Epithelial cell of proximal tubule (primary cell): ENCODE results near the gene BACE2. TPM values are rescaled to one million over a fixed set of nuclear protein-coding genes. Genes with fewer than 3 reads are reported as not detected.
A peak's percentile ranks its signal among the peaks of the same experiment; 100 is the strongest.
"Not testable (repeated sequence)": the region's sequence is repeated elsewhere in the genome, so short reads cannot be mapped to it uniquely, and the experiment has no call there.

Experiments used
- DNase-seq: peaks from one replicate; pipeline ENCODE4 v3.0.0-alpha.2; 2011; ENCODE audit warnings: low read depth
- H3K4me3 ChIP-seq: 2 replicates; pipeline ENCODE4 v1.5.1; 2011; ENCODE audit warnings: low read depth, mild to moderate bottlenecking, low read length
- total RNA-seq: library from RNA; depleted of rRNA; stranded (reverse); fragments of >200 nt; gene quantifications from 2 replicates; pipeline ENCODE4 v1.2.3, GENCODE V29; 2015
- TF ChIP-seq, protein P1 (sequence below): conservative IDR thresholded peaks from 2 replicates; pipeline ENCODE4 v1.5.1; 2012; ENCODE audit warnings: low read depth, mild to moderate bottlenecking, low read length

BACE2 gene
- total RNA-seq, 1 donor from 2014 or later, result 60.9 TPM

DNA sequence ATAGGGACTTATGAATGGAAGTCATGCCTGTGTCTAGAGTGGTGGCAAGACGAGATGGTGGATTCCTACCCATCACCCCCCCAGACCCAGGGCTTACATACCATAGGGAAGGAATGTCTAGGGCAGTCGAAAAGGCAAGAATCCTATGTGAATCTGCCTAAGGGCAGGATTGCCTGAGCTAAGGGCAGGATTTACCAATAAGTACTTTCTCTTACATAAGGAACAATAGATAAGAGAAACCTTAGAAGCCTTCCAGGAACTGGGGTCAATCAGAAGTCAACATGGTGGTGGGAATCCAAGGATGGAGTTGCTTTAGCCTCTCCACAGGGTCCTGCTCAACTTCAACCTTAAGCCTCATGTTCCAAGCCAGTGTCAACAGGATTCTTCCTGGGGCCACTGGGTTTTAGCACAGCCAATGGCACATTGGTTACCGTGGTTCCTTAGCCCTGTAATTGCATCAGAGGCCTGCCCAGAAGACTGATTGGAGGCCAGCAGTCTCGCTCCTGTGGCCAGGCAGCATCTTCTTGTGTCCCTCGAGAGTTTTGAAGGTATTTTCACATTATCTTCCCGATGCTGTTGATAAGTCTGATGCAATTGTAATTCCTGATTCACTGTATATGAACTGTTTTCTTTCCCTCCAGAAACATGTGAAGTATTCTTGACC, 20.7 kb downstream of the BACE2 start:
- TF ChIP-seq, protein P1, sequence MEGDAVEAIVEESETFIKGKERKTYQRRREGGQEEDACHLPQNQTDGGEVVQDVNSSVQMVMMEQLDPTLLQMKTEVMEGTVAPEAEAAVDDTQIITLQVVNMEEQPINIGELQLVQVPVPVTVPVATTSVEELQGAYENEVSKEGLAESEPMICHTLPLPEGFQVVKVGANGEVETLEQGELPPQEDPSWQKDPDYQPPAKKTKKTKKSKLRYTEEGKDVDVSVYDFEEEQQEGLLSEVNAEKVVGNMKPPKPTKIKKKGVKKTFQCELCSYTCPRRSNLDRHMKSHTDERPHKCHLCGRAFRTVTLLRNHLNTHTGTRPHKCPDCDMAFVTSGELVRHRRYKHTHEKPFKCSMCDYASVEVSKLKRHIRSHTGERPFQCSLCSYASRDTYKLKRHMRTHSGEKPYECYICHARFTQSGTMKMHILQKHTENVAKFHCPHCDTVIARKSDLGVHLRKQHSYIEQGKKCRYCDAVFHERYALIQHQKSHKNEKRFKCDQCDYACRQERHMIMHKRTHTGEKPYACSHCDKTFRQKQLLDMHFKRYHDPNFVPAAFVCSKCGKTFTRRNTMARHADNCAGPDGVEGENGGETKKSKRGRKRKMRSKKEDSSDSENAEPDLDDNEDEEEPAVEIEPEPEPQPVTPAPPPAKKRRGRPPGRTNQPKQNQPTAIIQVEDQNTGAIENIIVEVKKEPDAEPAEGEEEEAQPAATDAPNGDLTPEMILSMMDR, result no peak
- no peak for DNase-seq
- H3K4me3 ChIP-seq, result no peak overlapping the region

DNA sequence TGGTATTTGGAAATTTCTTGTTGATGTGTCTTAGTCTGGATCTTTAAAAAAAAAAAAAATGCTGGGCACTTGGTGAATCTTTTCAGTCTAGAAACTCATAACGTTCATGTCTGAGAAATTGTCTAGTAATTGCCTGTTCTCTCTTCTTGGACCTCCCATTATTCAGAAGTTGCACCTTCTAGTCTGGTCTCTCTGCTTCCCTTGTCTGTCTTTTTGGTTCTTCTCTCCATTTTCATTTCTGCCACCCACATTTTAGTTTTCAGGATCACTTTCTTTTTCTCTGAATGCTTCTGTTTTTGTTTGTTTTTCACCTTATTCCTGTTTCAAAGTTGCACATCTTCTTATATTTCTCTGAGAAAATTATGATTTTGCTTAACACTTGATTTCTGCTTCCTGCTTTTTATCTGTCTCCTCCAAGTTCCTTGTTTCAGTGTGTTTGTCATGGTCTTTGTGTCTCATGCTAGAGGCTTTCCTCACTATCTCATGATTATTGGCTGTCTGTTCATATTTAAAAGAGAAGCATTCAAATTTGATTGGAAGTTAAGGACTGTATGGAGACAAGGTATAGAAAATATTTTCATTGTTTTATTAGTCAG, 21.3 kb downstream of the BACE2 start:
- no peak for DNase-seq
- TF ChIP-seq, protein P1, result no peak
- no peak overlapping the region for H3K4me3 ChIP-seq

DNA sequence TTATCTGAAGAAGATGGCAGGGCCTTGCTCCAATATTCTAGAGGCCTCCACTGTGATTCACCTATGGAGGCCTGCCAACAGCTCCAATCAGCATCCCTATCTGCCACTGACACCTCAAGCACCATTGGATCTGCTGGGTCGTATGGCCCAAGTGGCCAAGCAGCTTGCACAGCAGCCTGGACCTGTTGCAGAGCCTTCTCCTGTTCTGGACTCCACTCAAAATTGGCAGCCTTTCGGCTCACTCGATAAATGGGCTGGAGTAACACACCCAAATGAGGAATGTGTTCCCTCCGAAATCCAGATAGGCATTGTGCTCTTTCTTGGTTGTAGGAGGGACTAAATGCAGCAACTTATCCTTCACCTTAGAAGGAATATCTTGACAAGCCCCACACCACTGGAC, 24.6 kb downstream of the BACE2 start:
- not testable (repeated sequence) for H3K4me3 ChIP-seq

DNA sequence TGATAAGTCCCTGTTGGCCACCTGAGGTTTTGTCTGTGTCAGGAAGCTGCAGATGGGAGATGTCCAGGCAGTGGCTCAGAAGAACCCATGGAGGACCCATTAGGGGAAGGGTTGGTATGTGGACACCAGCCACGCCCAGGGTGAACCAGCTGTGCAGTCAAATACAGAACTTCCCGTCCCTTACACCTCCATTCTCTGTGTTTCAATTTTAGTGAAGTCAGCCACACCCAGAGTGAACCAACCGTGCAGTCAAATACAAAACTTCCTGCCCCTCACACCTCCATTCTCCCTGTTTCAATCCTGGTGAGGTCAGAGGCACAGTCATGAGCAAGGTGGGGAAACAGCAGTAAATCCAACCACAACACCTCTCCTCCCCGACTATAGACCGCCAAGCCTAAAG, 27.4 kb downstream of the BACE2 start:
- TF ChIP-seq, protein P1, result no peak
- DNase-seq, result no peak
- H3K4me3 ChIP-seq, result no peak overlapping the region

More for the DNA sequence above, 24.6 kb downstream of the BACE2 start:
- not testable (repeated sequence) for DNase-seq

DNA sequence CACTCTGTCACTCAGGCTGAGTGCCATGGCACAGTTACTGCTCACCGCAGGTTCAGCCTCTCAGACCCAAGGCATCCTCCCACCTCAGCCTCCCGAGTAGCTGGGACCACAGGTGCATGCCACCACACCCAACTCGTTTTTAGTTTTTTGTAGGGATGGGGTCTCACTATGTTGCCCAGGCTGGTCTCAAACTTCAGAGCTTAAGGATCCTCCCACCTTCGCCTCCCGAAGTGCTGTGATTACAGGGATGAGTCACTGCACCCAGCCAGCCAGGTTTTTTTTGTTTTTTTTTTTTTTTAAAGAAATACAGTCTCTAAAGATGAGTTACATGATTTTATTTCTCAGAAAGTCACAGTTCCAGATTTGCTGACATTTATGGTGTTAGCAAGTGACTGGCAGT, 29.0 kb downstream of the BACE2 start:
- H3K4me3 ChIP-seq, result peak overlapping the region; percentile 1
- no peak for DNase-seq
- TF ChIP-seq, protein P1, result no peak

DNA sequence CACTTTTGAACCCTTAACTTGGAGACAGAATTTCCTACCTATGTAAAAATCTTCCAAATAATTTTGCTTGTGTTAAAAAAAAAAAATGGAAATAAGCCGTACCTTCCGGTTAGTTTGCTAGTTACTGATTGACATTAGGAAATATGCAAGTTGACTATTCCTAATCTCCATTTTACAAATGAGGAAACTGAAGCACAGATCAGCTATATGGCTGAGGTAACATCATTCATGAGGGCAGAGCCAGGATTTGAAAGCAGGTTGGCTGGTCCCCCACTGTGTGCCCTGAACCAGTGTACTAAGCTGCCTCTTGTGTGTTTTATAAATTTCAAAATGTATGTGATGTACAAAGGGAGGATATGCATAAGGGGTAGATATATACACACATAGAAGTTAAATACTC, 29.6 kb downstream of the BACE2 start:
- H3K4me3 ChIP-seq, result peak overlapping the region; percentile 2
- DNase-seq, result no peak
- TF ChIP-seq, protein P1, result no peak

DNA sequence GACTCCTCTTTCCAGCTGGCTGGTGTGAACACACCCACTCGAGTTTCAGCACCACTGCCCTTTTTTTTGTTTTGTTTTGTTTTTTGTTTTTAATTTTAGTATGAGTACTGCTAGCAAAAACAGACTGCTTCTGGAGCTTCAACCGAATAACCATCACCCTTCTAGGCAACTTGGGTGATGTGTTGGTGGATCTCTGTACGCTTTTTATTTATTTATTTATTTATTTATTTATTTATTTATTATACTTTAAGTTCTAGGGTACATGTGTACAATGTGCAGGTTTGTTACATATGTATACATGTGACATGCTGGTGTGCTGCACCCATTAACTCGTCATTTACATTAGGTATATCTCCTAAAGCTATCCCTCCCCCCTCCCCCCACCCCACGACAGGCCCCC, 30.7 kb downstream of the BACE2 start:
- not testable (repeated sequence) for DNase-seq, H3K4me3 ChIP-seq

DNA sequence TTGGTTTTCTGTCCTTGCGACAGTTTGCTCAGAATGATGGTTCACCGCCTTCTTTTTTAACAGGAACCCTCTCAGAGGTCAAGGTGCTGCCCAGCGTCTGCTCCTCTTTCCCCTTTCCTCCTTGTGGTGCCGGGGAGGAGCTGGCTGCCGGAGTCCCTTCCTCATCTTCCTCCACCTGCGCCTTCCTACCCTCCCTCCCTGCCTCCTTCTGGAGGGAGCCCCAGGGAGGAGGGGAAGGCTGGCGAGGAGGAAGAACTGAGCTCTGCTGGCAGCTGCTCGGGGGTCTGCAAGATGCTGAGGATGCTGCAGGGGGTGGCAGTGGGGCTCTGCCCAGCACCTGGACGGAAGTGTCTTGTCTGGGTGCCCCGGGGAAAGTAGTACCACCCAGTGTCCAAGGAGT, 31.2 kb downstream of the BACE2 start:
- DNase-seq, result no peak
- no peak overlapping the region for H3K4me3 ChIP-seq
- TF ChIP-seq, protein P1, result no peak
